Measurements from ENCODE around the gene ACTR2.
"Not testable (repeated sequence)": the region's sequence is repeated elsewhere in the genome, so short reads cannot be mapped to it uniquely, and the experiment has no call there.

Gene ACTR2

DNA sequence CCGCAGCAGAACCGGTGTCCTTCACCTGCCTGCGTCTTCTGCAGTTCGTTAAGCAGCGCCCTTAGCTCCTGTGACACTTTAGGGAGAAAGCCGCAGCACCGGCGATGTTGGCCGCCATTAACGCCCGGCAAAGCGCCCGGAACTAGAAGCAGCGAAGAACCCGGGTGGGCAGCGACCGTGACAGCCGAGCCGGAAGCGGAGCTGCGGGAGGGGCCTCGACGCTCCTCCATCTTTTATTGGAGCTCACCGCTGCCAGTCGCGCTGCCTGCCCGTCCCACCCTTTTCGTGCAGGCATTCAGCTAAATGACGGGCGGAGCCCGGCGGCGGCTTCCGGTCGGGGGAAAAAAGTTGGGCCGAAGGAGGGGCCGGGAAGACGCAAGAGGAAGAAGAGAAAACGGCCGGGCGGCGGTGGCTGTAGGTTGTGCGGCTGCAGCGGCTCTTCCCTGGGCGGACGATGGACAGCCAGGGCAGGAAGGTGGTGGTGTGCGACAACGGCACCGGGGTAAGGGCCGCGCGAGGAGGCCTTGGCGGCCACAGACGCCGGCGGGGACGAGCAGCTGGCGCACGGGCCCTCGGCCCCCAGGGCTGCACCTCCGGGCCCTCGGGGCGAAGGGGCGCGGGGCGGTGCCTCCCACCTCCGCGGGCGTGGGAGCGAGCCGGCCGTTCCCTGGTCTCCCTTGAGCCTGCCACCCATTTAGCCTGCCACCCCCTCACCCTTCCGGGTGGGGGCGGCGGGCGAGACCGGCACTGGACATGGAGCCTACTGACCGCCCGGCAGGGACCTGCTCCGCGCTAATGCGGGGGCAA is at the start of gene ACTR2:
ACTR2 (plus strand) TSS at position 376 of the 807 bp plus-strand sequence; CDS start at position 455, 79 bp downstream.
- peak; percentile 79 to 91 (median 86) for DNase-seq (ENCODE audit: low read depth in 4 of 4, low spot score in 1 of 4)

- DNase-seq (ENCODE audit: low read depth in 4 of 4, low spot score in 1 of 4): no peak
These were observed 45.1 kb upstream of the ACTR2 start for GRCh38 chr2:65182570-65182969.

GRCh38 chr2:65183406-65183805 is 44.2 kb upstream of the ACTR2 start:
- DNase-seq (ENCODE audit: low read depth in 4 of 4, low spot score in 1 of 4): not testable (repeated sequence)

DNA sequence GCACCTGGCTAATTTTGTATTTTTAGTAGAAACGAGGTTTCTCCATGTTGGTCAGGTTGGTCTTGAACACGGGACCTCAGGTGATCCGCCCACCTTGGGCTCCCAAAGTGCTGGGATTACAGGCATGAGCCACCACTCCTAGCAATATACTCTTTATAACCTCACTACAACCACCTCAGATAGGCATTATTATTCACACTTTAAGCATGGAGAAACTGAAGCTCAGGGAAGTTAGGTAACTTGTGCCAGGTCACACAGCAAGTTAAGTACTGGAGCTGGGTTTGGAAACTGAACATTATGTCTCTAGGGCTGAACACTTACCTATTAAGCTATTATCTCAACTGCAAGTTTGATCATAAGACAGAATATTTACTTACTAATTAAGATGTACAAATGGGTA is 42.6 kb upstream of the ACTR2 start:
- no peak for DNase-seq (ENCODE audit: low read depth in 4 of 4, low spot score in 1 of 4)

DNA sequence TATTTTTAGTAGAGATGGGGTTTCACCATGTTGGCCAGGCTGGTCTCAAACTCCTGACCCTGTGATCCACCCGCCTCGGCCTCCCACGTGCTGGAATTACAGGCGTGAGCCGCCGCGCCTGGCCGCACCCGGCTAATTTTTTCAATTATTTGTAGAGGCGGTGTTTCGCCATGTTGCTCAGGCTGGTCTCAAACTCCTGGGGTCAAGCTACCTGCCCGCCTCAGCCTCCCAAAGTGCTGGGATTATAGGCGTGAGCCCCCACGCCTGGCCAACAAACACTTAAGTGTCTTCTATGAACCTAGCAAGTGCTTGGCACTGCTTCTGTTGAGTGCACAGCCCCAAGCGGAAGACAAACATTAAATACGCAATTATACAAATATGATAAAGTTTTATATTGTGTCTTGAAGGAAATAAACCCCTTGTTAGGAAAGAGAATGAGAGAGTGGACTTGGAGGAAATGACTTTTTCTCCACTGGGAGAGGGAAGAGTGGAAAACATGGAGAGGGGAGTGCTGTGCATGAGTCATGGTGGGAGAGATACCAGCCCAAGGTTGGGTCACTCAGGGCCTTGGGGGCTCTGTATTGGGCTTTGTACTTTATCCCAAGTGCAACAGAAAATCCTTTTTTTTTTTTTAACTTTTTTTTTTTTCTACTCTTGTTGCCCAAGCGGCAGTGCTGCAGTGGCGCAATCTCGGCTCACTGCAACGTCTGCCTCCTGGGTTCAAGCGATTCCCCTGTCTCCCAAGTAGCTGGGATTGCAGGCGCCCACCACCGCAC is 41.4 kb upstream of the ACTR2 start:
- DNase-seq (ENCODE audit: low read depth in 4 of 4, low spot score in 1 of 4): no peak

DNA sequence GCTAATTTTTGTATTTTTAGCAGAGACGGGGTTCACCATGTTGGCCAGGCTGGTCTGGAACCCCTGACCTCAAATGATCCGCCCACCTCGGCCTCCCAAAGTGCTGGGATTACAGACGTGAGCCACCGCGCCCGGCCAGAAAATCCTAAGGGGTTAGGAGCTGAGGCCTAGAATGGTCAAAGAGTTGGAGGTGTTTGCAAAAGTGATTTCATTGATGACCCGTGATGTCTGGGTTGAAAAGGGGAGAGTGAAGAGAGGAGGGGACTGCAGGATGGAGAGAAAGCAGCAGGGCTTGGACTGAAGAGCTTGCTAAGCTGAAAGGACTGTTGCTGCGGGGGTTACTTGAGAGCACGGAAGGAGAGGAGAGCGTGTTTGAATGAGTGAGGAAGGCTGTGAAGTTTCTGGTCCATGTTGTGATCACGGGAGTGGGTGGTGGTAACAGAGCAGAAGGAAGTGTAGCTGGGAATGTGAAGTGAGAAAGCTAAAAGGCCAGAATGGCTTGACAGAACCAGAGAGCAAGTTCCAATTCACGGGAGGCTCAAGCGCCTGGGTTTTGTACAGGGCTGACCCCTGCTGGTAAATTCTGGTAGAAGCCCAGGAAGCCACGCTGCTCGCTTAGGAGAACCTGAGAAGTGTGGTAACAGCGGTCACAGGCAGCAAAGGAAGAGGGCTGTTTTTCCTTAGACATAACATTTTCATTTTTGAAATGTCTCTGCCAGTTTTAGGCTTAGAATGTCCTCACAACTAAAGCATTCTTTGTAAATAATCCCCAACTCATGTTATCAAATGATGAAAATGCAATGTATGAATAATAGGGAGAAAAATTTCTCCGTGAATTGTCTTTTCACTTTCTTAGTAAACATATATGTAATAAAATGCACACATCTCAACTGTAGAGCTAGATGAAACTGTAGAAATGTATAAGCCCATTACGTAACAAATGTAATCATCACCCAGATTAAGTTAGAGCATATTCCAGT is 40.5 kb upstream of the ACTR2 start:
- DNase-seq (ENCODE audit: low read depth in 4 of 4, low spot score in 1 of 4): peak; percentile 11 to 44 (median 41)

GRCh38 chr2:65193446-65193845 is 34.2 kb upstream of the ACTR2 start:
- no peak for DNase-seq (ENCODE audit: low read depth in 4 of 4, low spot score in 1 of 4)

GRCh38 chr2:65198737-65199136 is 28.9 kb upstream of the ACTR2 start:
- DNase-seq (ENCODE audit: low read depth in 4 of 4, low spot score in 1 of 4): no peak

- DNase-seq (ENCODE audit: low read depth in 4 of 4, low spot score in 1 of 4): no peak
These were observed 28.5 kb upstream of the ACTR2 start for GRCh38 chr2:65199166-65199565.

DNA sequence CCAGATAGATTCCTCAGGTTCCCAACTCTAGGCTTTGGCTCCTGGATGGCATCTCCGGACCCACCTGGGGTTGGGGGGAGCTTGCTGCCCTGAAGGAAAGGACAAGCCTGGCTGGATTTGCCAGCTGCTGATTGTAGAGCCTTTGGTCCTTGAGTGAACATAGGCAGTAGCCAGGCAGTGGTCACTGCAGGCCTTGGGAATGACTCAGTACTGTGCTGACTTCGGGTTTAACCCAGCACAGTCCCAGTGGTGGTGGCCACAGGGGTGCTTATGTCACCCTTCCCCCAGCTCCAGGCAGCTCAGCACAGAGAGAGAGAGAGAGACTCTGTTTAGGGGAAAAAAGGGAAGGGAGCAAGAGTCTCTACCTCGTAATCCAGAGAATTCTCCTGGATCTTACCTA is 27.7 kb upstream of the ACTR2 start:
- no peak for DNase-seq (ENCODE audit: low read depth in 4 of 4, low spot score in 1 of 4)

DNA sequence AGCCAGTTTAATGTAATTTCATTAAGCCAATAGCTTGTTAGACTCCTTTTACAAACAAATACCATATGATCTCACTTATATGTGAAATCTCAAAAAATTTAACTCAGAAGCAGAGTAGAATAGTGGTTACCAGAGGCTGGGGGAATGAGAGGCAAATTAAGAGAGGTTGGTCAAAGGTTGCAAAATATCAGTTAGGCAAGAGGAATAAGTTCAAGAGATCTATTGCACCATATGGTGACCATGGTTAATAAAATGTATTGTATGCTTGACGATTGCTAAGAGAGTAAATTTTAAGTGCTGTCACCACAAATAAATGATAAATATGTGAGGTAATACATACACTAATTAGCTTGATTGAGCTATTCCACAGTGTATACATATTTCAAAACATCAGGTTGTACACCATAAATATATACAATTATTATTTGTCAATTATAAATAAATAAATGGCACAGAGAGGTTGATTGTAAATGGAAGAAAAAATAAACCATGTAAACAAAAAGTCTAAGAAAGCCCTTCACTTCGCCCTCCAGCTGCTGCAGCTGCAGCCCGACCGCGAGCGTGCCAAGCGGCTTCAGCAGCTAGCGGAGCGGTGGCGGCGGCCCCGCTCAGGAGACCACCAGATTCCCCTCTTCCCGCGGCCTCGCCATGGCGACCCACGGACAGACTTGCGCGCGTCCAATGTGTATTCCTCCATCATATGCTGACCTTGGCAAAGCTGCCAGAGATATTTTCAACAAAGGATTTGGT is 23.0 kb upstream of the ACTR2 start:
- no peak for DNase-seq (ENCODE audit: low read depth in 4 of 4, low spot score in 1 of 4)

DNA sequence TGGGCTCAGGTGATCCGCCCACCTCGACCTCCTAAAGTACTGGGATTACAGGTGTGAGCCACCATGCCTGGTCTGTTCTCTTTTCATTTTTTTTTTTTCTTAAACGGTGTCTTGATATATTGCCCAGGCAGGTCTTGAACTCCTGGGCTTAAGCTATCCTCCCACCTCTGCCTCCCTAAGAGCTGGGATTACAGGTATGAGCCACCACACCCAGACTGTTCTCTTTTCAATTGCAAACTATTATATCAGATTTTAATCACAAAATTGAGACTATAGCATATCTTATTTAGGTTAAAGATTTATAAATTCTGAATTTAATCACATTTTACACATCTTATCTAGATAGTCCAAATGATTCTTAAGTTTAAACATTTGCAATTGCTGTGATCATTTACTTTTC is 15.5 kb upstream of the ACTR2 start:
- DNase-seq (ENCODE audit: low read depth in 4 of 4, low spot score in 1 of 4): no peak

DNA sequence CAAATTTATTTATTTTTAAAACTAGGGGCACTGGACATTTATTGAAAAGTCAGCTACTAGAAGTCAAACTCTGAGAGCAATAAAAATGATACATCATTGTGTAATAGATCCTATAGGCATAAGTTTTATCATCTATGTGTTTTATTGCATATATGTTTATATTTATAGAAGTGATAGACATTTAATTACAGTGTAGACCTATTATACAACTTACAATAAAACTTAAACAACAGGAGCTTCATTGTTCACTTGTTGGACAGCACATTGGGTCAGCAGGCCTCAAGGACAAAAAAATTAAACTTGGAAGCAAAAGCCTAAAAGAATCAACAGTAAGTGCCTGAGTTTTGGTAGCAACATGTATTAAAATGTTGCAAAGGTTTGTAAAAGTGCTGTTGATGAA is 15.0 kb upstream of the ACTR2 start:
- no peak for DNase-seq (ENCODE audit: low read depth in 4 of 4, low spot score in 1 of 4)

- DNase-seq (ENCODE audit: low read depth in 4 of 4, low spot score in 1 of 4): no peak
These were observed 14.6 kb upstream of the ACTR2 start for GRCh38 chr2:65213035-65213434.

- DNase-seq (ENCODE audit: low read depth in 4 of 4, low spot score in 1 of 4): no peak
These were observed 13.3 kb upstream of the ACTR2 start for GRCh38 chr2:65214361-65214760.

DNA sequence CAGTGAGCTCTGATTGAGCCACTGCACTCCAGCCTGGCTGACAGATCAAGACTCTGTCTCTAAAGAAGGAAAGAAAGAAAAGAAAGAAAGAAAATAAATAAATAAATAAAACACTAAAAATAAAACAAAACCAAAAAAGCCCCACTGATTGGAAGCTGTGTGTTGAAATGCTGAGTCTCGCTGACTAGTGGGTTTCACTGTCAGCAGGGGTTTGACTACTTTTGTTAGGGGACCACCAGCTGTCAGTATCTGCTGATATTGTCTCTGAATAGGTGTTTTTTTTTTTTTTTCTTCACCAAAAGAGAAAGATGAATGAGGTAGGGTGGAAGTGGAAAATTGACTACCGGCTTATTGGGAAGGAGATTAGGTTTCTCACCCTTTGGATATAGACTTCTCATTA is 12.8 kb upstream of the ACTR2 start:
- no peak for DNase-seq (ENCODE audit: low read depth in 4 of 4, low spot score in 1 of 4)

DNA sequence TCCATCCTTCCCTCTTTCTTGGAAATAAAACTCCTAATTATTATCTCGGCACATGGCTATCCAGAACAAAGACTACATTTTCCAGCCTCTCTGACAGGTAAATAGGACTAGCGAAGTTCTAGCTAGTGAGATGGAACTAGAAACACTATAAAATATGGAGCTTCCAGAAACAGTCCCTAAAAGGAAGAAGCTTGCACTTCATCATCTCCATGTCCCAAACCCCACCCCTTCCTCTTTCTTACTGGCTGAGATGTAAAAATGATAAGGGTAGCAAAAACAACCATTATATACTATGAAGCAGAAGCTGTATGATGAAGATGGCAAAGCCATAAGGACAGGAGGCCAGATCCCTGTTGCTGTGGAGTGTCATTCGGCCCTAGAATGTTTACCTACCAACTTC is 11.7 kb upstream of the ACTR2 start:
- DNase-seq (ENCODE audit: low read depth in 4 of 4, low spot score in 1 of 4): no peak

DNA sequence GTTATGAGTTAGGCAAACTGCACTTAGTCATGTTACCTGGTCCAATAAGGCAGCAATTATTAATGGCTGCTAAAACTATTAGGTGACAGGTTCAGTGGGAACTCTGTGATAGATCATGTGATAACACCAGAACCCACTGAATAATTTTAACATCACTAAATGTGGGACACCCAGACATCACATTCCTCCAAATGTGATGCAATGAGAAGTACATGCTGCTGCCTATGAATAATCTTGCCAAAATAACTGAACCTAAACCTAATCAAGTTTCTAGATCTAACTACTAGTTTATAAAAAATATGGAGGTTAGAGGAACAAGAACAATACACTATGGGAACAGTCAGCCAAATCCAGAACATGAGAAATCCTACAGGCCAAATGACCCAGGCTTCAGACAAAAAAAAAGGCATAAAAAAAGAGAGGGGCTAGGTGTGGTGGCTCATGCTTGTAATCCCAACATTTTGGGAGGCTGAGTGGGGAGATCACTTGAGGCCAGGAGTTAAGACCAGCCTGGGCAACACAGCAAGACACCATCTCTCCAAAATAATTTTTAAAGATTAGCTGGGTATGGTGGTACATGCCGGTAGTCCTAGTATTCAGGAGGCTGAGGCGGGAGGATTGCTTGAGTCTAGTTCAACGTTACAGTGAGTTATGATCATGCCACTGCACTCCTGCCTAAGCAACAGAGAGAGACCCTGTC is 7.0 kb upstream of the ACTR2 start:
- no peak for DNase-seq (ENCODE audit: low read depth in 4 of 4, low spot score in 1 of 4)

GRCh38 chr2:65221275-65221674 is 6.4 kb upstream of the ACTR2 start:
- not testable (repeated sequence) for DNase-seq (ENCODE audit: low read depth in 4 of 4, low spot score in 1 of 4)

GRCh38 chr2:65227020-65227455 is 593 bp upstream of the ACTR2 start:
- peak in 1 of 4 experiments; percentile 13 for DNase-seq (ENCODE audit: low read depth in 4 of 4, low spot score in 1 of 4)

Measured in stimulated activated CD4-positive, alpha-beta T cell treated with anti-CD3 and anti-CD28 coated beads, Interleukin-1b, Interleukin-23, amount 100 ng/mL, for 24 hours (primary cell).